ENCODE measurements around the gene PACSIN2. TPM values are rescaled to one million over a fixed set of nuclear protein-coding genes. Genes with fewer than 3 reads are reported as not detected.

PACSIN2 gene
- total and polyA plus RNA-seq, 2 of the 13 experiments (the other 11 are each of a cell fraction or from before 2014, with no cell fraction given) = 54.1 to 68.8 TPM

GRCh38 chr22:42857845-42858481, 157.0 kb downstream of the PACSIN2 start (continued):
- TF ChIP-seq FUBP1 (CRISPR knock-in tag; IDR thresholded peaks at IDR 0.05; ENCODE audit: borderline replicate concordance) = no peak
- TF ChIP-seq RARG (CRISPR knock-in tag; IDR thresholded peaks at IDR 0.05; ENCODE audit: low read depth) = no peak
- no peak for TF ChIP-seq MTF1 (CRISPR knock-in tag; IDR thresholded peaks at IDR 0.05)
- TF ChIP-seq HMGXB4 (CRISPR knock-in tag; IDR thresholded peaks at IDR 0.05; ENCODE audit: borderline replicate concordance in 1 of 2, low read depth in 1 of 2) = 0 out of 4 replicates have a peak, but pooled peaks of 1 of the 2 experiments have one; percentile 10
- no peak for TF ChIP-seq ZEB1 (IDR thresholded peaks at IDR 0.05; ENCODE audit: insufficient replicate concordance, low read depth)
- no peak for TF ChIP-seq RARA (CRISPR knock-in tag; IDR thresholded peaks at IDR 0.05)
- TF ChIP-seq ZNF879 (CRISPR knock-in tag; IDR thresholded peaks at IDR 0.05) = no peak; the same call in 1 of the 2 replicates
- 0 out of 2 replicates have a peak, but pooled peaks have one; percentile 7 for TF ChIP-seq HIVEP1 (CRISPR knock-in tag; IDR thresholded peaks at IDR 0.05)
- no peak for TF ChIP-seq MLLT10 (CRISPR knock-in tag; IDR thresholded peaks at IDR 0.05)
- TF ChIP-seq MIER3 (CRISPR knock-in tag; IDR thresholded peaks at IDR 0.05; ENCODE audit: borderline replicate concordance) = 0 out of 2 replicates have a peak, but pooled peaks have one; percentile 8
- TF ChIP-seq ZNF556 (CRISPR knock-in tag; IDR thresholded peaks at IDR 0.05; ENCODE audit: borderline replicate concordance) = 0 out of 2 replicates have a peak, but pooled peaks have one; percentile 1
- no peak for TF ChIP-seq ZBTB7B (CRISPR knock-in tag; IDR thresholded peaks at IDR 0.05)
- TF ChIP-seq HMG20B (CRISPR knock-in tag; conservative IDR thresholded peaks at IDR 0.05) = no peak
- TF ChIP-seq ARNTL (CRISPR knock-in tag; IDR thresholded peaks at IDR 0.05) = 0 out of 2 replicates have a peak, but pooled peaks have one; percentile 6
- no peak for TF ChIP-seq ZNF337 (CRISPR knock-in tag; IDR thresholded peaks at IDR 0.05; ENCODE audit: borderline replicate concordance, low read depth)
